Measurements from ENCODE around the gene FNIP2.
"Not testable (repeated sequence)": the region's sequence is repeated elsewhere in the genome, so short reads cannot be mapped to it uniquely, and the experiment has no call there.

FNIP2 gene

GRCh38 chr4:158768555-158769174 lies at the start of gene FNIP2:
TSS of gene FNIP2 (plus strand) at chr4:158769026. CDS start at chr4:158769213, 187 bp downstream.
- Mint-ChIP-seq H3K4me1 (ENCODE audit: low read depth) (peaks cover 46% of the 10 kb centered on the region), H3K27me3 (no peaks in the 10 kb centered on the region), H3K36me3 (no peaks in the 10 kb centered on the region), H3K27ac (peak within 1 kb of the TSS; percentile 93), H3K9me3 (ENCODE audit: low read depth) (no peaks in the 10 kb centered on the region), H3K4me3 (peak within 1 kb of the TSS; percentile 99)

- Mint-ChIP-seq H3K9me3 (ENCODE audit: low read depth) (no peaks in the 10 kb centered on the region), H3K27me3 (peaks cover 1% of the 10 kb centered on the region), H3K4me1 (ENCODE audit: low read depth) (peaks cover 37% of the 10 kb centered on the region), H3K27ac (peak overlapping the region; percentile 99), H3K36me3 (peaks cover 16% of the 10 kb centered on the region), H3K4me3 (peak overlapping the region; percentile 96)
These were observed 47.1 kb upstream of the FNIP2 start for GRCh38 chr4:158721680-158722079.

- H3K27ac Mint-ChIP-seq = peak overlapping the region; percentile 99
- no peaks in the 10 kb centered on the region for H3K9me3 Mint-ChIP-seq (ENCODE audit: low read depth)
- H3K36me3 Mint-ChIP-seq = peaks cover 16% of the 10 kb centered on the region
- peaks cover 37% of the 10 kb centered on the region for H3K4me1 Mint-ChIP-seq (ENCODE audit: low read depth)
- peaks cover 4% of the 10 kb centered on the region for H3K27me3 Mint-ChIP-seq
- H3K4me3 Mint-ChIP-seq = peak overlapping the region; percentile 96
These were observed 46.4 kb upstream of the FNIP2 start for GRCh38 chr4:158722291-158722916.

GRCh38 chr4:158722917-158723793 lies 45.7 kb upstream of the FNIP2 start, which contains the start of gene PPID:
TSS of gene PPID (minus strand) at chr4:158723396. CDS start at chr4:158723288, 108 bp downstream.
- peaks cover 16% of the 10 kb centered on the region for H3K36me3 Mint-ChIP-seq
- H3K4me1 Mint-ChIP-seq (ENCODE audit: low read depth) = peaks cover 34% of the 10 kb centered on the region
- H3K4me3 Mint-ChIP-seq = peak within 1 kb of the TSS; percentile 96

GRCh38 chr4:158724637-158725036 lies 44.2 kb upstream of the FNIP2 start:
- Mint-ChIP-seq H3K4me1 (ENCODE audit: low read depth) (peaks cover 27% of the 10 kb centered on the region), H3K9me3 (ENCODE audit: low read depth) (no peaks in the 10 kb centered on the region), H3K36me3 (peaks cover 10% of the 10 kb centered on the region), H3K4me3 (peak overlapping the region; percentile 96), H3K27ac (peak overlapping the region; percentile 78), H3K27me3 (peaks cover 10% of the 10 kb centered on the region)

More at GRCh38 chr4:158722917-158723793, 45.7 kb upstream of the FNIP2 start, which contains the start of gene PPID:
- peaks cover 4% of the 10 kb centered on the region for H3K27me3 Mint-ChIP-seq
- H3K27ac Mint-ChIP-seq = peak within 1 kb of the TSS; percentile 99
- no peaks in the 10 kb centered on the region for H3K9me3 Mint-ChIP-seq (ENCODE audit: low read depth)

GRCh38 chr4:158726633-158727032 lies 42.2 kb upstream of the FNIP2 start:
- Mint-ChIP-seq H3K4me1 (ENCODE audit: low read depth) (peaks cover 21% of the 10 kb centered on the region), H3K27ac (no peak overlapping the region), H3K9me3 (ENCODE audit: low read depth) (no peaks in the 10 kb centered on the region), H3K36me3 (peaks cover 3% of the 10 kb centered on the region), H3K4me3 (no peak overlapping the region), H3K27me3 (peaks cover 13% of the 10 kb centered on the region)

GRCh38 chr4:158728236-158728635 lies 40.6 kb upstream of the FNIP2 start:
- Mint-ChIP-seq H3K36me3 (no peaks in the 10 kb centered on the region), H3K4me3 (no peak overlapping the region), H3K27me3 (peaks cover 13% of the 10 kb centered on the region), H3K27ac (no peak overlapping the region), H3K4me1 (ENCODE audit: low read depth) (peaks cover 12% of the 10 kb centered on the region), H3K9me3 (ENCODE audit: low read depth) (no peaks in the 10 kb centered on the region)

GRCh38 chr4:158729716-158730559 lies 38.9 kb upstream of the FNIP2 start:
- Mint-ChIP-seq H3K36me3 (no peaks in the 10 kb centered on the region), H3K27me3 (peaks cover 13% of the 10 kb centered on the region), H3K9me3 (ENCODE audit: low read depth) (no peaks in the 10 kb centered on the region), H3K27ac (no peak overlapping the region), H3K4me3 (no peak overlapping the region), H3K4me1 (ENCODE audit: low read depth) (peaks cover 5% of the 10 kb centered on the region)

- Mint-ChIP-seq H3K9me3 (ENCODE audit: low read depth) (no peaks in the 10 kb centered on the region), H3K4me3 (no peak overlapping the region), H3K27me3 (peaks cover 2% of the 10 kb centered on the region), H3K27ac (no peak overlapping the region), H3K4me1 (ENCODE audit: low read depth) (no peaks in the 10 kb centered on the region), H3K36me3 (no peaks in the 10 kb centered on the region)
These were observed 30.0 kb upstream of the FNIP2 start for GRCh38 chr4:158738866-158739265.

- no peaks in the 10 kb centered on the region for H3K9me3 Mint-ChIP-seq (ENCODE audit: low read depth)
These were observed 29.2 kb upstream of the FNIP2 start for GRCh38 chr4:158739600-158739999.

GRCh38 chr4:158741326-158742021 lies 27.4 kb upstream of the FNIP2 start:
- H3K27ac Mint-ChIP-seq = no peak overlapping the region
- H3K36me3 Mint-ChIP-seq = no peaks in the 10 kb centered on the region
- no peaks in the 10 kb centered on the region for H3K9me3 Mint-ChIP-seq (ENCODE audit: low read depth)
- H3K27me3 Mint-ChIP-seq = no peaks in the 10 kb centered on the region
- no peak overlapping the region for H3K4me3 Mint-ChIP-seq
- no peaks in the 10 kb centered on the region for H3K4me1 Mint-ChIP-seq (ENCODE audit: low read depth)

More at GRCh38 chr4:158739600-158739999, 29.2 kb upstream of the FNIP2 start:
- Mint-ChIP-seq H3K27ac (no peak overlapping the region), H3K36me3 (no peaks in the 10 kb centered on the region), H3K27me3 (peaks cover 2% of the 10 kb centered on the region), H3K4me1 (ENCODE audit: low read depth) (no peaks in the 10 kb centered on the region), H3K4me3 (no peak overlapping the region)

GRCh38 chr4:158746537-158746936 lies 22.3 kb upstream of the FNIP2 start:
- not testable (repeated sequence) for H3K4me1 Mint-ChIP-seq (ENCODE audit: low read depth); H3K4me3 Mint-ChIP-seq; H3K27ac Mint-ChIP-seq; H3K27me3 Mint-ChIP-seq; H3K9me3 Mint-ChIP-seq (ENCODE audit: low read depth); H3K36me3 Mint-ChIP-seq

GRCh38 chr4:158750379-158750778 lies 18.4 kb upstream of the FNIP2 start:
- no peaks in the 10 kb centered on the region for H3K27me3 Mint-ChIP-seq
- no peaks in the 10 kb centered on the region for H3K9me3 Mint-ChIP-seq (ENCODE audit: low read depth)
- H3K27ac Mint-ChIP-seq = no peak overlapping the region
- no peaks in the 10 kb centered on the region for H3K4me1 Mint-ChIP-seq (ENCODE audit: low read depth)
- H3K36me3 Mint-ChIP-seq = no peaks in the 10 kb centered on the region
- no peak overlapping the region for H3K4me3 Mint-ChIP-seq
